Right ventricle myocardium superior (tissue), 1 donor: ENCODE measurements around the gene COPG1. TPM values are rescaled to one million over a fixed set of nuclear protein-coding genes. Genes with fewer than 3 reads are reported as not detected.

Source experiments
- ATAC-seq: fragments of 200-7000 bp; cut with Tn5 transposase; one replicate; pipeline ENCODE4 v1.9.1; 2020; ENCODE audit warnings: mild to moderate bottlenecking; ENCODE audit not compliant: poor library complexity
- DNase-seq: peaks from one replicate; pipeline ENCODE4 v3.0.0-alpha.2; 2020
- intact Hi-C: fragments of 100-400 bp; cut with DNase I; formaldehyde crosslinking; loops from one replicate; pipeline ENCODE4 v1.11.2; 2022
- total RNA-seq: library from RNA; stranded (reverse); fragmentation: NEBNext Ultra II Directional; extraction: Animal tissue kit (Norgen Biotek cat#: 25700); gene quantifications from one replicate; pipeline ENCODE4 v1.2.1, GENCODE V29; 2021
- donor health status: DM: no; HTN: yes; CAD: no; lungs with severe emphysema.

COPG1 gene
- total RNA-seq, 1 donor from 2014 or later, result 80.6 TPM

DNA sequence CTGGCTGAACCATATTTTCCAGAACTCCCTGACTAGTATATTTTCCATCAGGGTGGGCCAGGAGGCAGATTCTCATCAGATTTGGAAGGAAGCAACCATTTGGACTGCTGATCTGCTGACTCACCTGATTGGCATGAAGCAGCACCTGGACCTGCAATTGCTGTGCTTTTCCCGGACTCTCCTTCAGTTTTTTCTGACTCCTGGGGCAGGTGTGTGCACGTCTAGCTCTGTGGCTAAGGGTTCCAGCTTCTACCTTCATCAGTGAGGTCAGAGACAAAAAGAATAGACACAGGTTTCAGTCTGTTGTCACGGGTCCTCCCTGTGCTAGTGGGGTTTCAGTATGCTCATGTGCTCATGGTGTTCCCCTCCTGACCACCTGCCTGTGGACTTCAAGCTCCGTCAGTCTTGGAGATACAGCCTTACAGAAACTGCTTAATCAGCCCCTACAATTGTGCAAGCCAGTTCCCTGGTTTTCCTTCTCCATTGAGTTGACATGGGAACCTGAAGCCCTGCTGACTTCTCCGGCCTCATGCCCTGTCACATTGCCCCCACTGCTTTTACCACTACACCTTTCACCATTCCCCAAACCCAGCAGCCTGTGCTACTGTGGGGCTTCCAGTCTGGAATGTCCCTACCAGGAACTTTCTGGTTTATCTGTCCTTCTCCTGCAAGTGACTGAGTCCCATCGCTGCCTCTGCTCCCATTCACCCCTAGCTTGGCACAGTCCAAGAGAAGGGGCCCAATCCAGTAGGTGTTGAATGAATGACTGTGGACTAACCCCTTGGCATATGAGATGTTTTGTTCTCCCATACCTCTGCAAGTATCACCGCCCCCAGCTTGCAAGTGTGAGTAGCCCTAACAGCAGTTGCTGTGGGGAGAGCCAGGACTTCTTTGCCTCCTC, 61.0 kb downstream of the COPG1 start:
- DNase-seq, result no peak
- no peak for ATAC-seq
- intact Hi-C loops, result loop anchor here (10.0 kb wide), 1 partner anchor 336 kb away; no protein-coding TSS in a partner anchor

- no peak for DNase-seq
- intact Hi-C loops, result loop anchor here (10.0 kb wide), 1 partner anchor 336 kb away; no protein-coding TSS in a partner anchor
- no peak for ATAC-seq
Measured at GRCh38 chr3:129311054-129311902, 61.9 kb downstream of the COPG1 start.

DNA sequence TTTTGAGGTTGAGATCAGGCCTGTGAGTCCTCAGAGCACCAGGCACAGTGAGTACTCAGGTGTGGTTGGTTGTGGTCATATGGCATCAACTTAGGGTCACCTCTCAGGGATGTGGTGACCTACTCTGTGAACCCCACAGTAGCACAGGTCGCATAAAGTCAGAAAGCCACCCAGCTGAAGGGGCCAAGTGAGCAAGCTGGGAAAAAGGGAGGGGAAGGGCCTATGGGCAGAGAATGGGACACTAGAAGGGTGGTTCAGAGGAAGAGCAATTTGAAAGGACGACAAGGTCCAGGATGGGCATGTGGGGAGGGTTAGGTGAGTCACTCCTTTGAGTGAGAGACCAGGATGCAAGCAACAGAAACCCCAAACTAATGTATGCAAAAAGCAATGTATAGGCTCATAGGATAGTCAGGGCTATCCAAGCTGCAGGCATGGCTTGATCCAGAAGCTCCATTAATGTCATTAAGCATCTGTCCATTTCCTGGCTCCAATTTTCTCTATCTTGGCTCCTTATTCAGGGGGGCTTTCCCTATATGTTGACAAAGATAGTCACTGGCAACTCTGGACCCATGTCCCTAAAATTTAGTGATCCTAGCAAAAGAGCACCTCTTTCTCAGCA, 62.7 kb downstream of the COPG1 start:
- ATAC-seq (no peak), DNase-seq (no peak)
- intact Hi-C loops, result loop anchor here (10.0 kb wide), 1 partner anchor 337 kb away; no protein-coding TSS in a partner anchor

DNA sequence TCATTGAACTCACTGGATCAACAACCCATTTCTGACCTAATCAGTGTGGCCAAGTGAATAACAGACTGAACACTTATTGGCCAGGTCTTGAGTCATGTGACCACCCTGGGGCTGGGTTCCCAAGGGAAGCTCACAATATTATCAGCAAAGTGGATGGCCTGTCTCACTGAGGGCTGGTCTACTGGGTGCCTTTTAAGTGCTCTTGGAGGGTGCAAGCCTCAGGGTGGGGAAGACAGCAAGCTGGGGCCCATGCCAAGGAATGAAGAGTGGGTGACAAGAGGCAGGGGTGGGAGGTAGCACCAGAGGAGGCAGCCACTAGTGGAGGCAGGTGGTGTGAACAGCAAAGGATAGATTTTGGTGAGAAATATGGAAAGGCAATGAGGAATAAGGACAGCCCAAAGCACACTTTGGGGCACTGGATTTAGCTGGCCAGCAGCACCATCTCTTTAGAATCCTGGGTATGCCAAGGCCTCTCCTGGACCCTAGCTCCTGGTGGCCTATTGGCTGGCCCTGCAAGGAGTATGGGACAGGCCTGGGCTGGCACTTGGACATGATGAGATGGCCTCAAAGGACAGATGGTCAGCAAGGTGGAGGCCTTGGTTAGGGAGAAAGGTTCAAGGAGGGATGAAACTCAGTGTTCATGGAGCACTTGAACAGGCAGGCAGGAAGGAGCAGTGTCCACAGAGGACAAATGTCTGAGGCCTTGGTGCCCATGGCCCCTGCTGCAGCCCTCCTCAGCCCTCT, 63.4 kb downstream of the COPG1 start:
- intact Hi-C loops, result loop anchor here (10.0 kb wide), 1 partner anchor 338 kb away; no protein-coding TSS in a partner anchor
- ATAC-seq (no peak), DNase-seq (no peak)

- intact Hi-C loops, result loop anchor here (10.0 kb wide), 1 partner anchor 339 kb away; no protein-coding TSS in a partner anchor
- no peak for DNase-seq
- no peak for ATAC-seq
Measured at GRCh38 chr3:129313415-129313664, 63.9 kb downstream of the COPG1 start.

- intact Hi-C loops, result loop anchor here (10.0 kb wide), 1 partner anchor 339 kb away; no protein-coding TSS in a partner anchor
- no peak for DNase-seq
Measured at GRCh38 chr3:129313665-129314385, 64.4 kb downstream of the COPG1 start.

GRCh38 chr3:129314386-129315222, 65.2 kb downstream of the COPG1 start:
- peak; percentile 93 for DNase-seq
- intact Hi-C loops, result loop anchor here (10.0 kb wide), 1 partner anchor 340 kb away; no protein-coding TSS in a partner anchor
- peak; percentile 76 for ATAC-seq

More at GRCh38 chr3:129313665-129314385, 64.4 kb downstream of the COPG1 start:
- no peak for ATAC-seq

DNA sequence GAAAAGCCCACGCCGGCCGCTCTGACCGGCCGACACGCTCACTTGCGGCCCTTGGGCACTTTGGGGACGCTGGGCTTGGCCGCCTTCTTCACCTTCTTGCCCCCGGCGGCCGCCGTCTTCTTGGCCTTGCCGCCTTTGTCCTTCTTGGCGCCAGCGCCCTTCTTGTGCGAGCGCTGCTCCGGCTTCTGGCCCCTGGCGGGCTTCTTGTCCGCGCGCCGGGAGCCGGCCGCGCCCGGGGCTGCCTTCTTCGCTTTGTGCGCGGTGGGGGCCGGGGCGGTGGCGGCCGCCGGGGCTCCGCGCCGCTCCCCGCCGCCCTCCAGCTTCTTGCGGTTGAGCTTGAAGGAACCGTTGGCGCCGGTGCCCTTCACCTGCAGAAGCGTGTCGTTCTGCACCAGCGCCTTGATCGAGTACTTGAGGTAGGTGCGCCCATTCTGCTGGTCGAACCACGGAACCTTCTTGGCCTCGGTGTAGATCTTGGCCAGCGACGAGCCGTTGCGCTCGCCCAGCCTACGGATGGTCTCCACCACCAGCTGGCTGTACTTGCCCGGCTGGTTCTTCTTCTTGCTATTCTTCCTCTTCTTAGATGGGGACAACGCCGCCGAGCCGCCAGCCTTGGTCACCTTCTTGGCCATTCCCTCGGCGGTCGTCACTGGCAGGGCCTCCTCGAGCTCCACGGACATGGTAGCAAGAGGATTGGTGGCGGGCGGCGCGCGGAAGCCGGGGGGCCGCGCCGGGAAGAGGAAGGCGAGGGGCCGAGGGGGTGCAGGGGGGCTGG, 66.0 kb downstream of the COPG1 start:
- DNase-seq (peak; percentile 71), ATAC-seq (peak; percentile 9)
- intact Hi-C loops, result loop anchor here (10.0 kb wide), 1 partner anchor 341 kb away; no protein-coding TSS in a partner anchor

- no peak for DNase-seq
- ATAC-seq, result peak; percentile 14
- intact Hi-C loops, result loop anchor here (2.0 to 10.0 kb wide), 2 partner anchors 37 to 341 kb away; partner anchors contain the start of gene HMCES
Measured at GRCh38 chr3:129315998-129316247, 66.5 kb downstream of the COPG1 start.

DNA sequence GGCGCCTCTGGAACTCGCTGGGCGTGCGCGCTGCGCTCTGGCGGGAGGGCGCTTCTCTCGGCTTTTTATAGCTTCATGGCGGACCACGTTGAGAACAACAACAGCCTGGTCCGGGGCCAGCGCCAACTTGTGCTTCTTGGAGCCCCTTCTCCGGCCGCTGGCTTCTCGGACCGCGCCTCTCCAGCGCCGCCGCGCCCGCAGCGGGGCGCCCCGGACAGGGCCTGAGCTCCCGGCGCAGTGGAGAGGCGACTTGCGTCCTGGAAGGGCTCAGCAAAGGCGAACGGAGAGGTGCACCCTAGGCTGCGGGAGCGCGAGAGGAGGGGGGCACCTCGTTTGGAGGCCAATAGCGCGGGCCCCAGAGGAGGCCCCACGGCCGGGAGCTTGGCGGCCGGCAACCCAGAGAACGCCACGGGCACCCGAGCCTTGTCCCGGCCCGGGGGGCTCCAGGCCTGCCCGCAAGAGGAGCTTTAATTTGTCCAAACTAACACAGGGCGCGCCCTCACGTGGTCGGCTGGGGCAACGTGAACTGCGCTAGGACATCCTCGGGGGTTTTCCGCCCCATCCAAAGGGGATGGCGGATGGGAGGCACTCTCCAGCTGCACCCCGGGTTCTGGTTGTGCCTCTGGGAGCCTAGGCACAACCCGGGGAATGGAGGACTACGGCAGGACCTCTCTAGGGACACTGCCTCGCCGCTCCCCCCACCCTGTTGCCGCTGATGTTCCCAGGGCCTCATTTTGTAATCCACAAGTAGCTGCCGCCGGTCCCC, 67.0 kb downstream of the COPG1 start:
- peak; percentile 91 for DNase-seq
- intact Hi-C loops, result loop anchor here (2.0 to 10.0 kb wide), 2 partner anchors 38 to 342 kb away; partner anchors contain the start of gene HMCES
- ATAC-seq, result peak; percentile 74

- intact Hi-C loops, result loop anchor here (2.0 to 10.0 kb wide), 2 partner anchors 38 to 342 kb away; partner anchors contain the start of gene HMCES
- DNase-seq, result no peak
- no peak for ATAC-seq
Measured at GRCh38 chr3:129317014-129317771, 67.8 kb downstream of the COPG1 start.

GRCh38 chr3:129317848-129318247, 68.4 kb downstream of the COPG1 start:
- no peak for ATAC-seq
- intact Hi-C loops, result loop anchor here (2.0 to 10.0 kb wide), 2 partner anchors 39 to 343 kb away; partner anchors contain the start of gene HMCES
- DNase-seq, result no peak

DNA sequence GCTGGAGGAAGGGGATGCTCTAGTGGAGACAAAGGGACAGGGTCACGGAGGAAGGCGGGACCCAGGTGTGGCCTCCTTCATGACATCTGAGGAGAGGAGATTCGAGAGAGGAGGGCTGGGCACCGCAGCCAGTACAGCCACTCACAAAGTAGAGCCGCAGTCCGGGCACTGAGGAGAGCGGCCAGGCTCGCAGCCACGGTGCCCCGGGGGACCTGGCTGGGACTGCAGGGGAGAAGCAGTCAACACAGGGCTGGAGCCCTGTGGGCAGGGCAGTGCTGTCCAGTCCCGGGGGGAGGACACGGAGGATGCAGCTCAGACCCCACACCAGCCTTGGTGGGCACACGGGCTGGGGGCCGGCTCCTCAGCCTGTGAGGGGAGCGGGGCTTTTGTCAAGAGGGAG, 69.5 kb downstream of the COPG1 start:
- intact Hi-C loops, result loop anchor here (10.0 kb wide), 1 partner anchor 344 kb away; no protein-coding TSS in a partner anchor
- no peak for ATAC-seq
- DNase-seq, result no peak

DNA sequence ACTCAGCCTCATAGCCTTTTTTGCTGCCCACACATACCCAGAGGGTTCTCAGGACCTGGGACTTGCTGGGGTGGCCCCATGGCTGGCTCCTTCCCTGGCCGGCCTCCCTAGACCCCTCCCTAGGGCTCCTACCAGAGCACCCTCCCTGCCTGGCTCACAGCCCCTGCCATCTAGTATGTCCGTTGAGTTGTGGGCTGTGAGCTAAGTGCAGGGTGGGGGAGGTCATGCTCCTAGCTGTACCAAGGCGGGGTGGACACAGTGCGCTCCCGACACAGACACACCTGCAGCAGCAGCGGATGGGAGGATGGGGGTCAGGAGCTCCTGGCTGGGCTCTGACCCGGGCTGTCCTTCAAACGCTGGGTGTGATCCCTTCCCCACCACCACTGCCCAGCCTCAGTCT, 70.9 kb downstream of the COPG1 start:
- DNase-seq (no peak), ATAC-seq (no peak)
- intact Hi-C loops, result no loop called here
